Measurements from ENCODE around the gene ZNF268. TPM values are rescaled to one million over a fixed set of nuclear protein-coding genes. Genes with fewer than 3 reads are reported as not detected.

Gene ZNF268
- polyA plus RNA-seq (2013, experiment 1 of 2; ENCODE audit: insufficient read length), result 6.8 TPM
- 6.0 TPM for polyA plus RNA-seq (2013, experiment 2 of 2; ENCODE audit: insufficient read length)

GRCh38 chr12:133181238-133181959 lies at the start of gene ZNF268:
ZNF268 (plus strand) TSS chr12:133181495; CDS start chr12:133181998, 503 bp downstream.
- peak; percentile 90 for DNase-seq

- DNase-seq, result no peak
These were observed 45.5 kb upstream of the ZNF268 start for GRCh38 chr12:133135747-133136146.

- DNase-seq, result no peak
These were observed 35.3 kb upstream of the ZNF268 start for GRCh38 chr12:133145981-133146380.

- no peak for DNase-seq
These were observed 25.1 kb upstream of the ZNF268 start for GRCh38 chr12:133156125-133156690.

GRCh38 chr12:133165776-133166175 lies 15.5 kb upstream of the ZNF268 start:
- no peak for DNase-seq

GRCh38 chr12:133172491-133172890 lies 8.8 kb upstream of the ZNF268 start:
- DNase-seq, result no peak

GRCh38 chr12:133174901-133175300 lies 6.4 kb upstream of the ZNF268 start:
- DNase-seq, result no peak

GRCh38 chr12:133180669-133181068 lies 626 bp upstream of the ZNF268 start:
- no peak for DNase-seq

- no peak for DNase-seq
These were observed 8.9 kb downstream of the ZNF268 start for GRCh38 chr12:133190176-133190575.

GRCh38 chr12:133192847-133193246 lies 11.6 kb downstream of the ZNF268 start:
- no peak for DNase-seq

GRCh38 chr12:133201888-133202287 lies 20.6 kb downstream of the ZNF268 start:
- no peak for DNase-seq

- no peak for DNase-seq
These were observed 21.4 kb downstream of the ZNF268 start for GRCh38 chr12:133202493-133203343.

- peak; percentile 11 for DNase-seq
These were observed 22.3 kb downstream of the ZNF268 start for GRCh38 chr12:133203344-133204263.

GRCh38 chr12:133204264-133204603 lies 22.9 kb downstream of the ZNF268 start:
- DNase-seq, result no peak

- no peak for DNase-seq
These were observed 25.1 kb downstream of the ZNF268 start for GRCh38 chr12:133206390-133206789.

- DNase-seq, result no peak
These were observed 34.4 kb downstream of the ZNF268 start for GRCh38 chr12:133215724-133216123.

GRCh38 chr12:133217219-133217618 lies 35.9 kb downstream of the ZNF268 start:
- DNase-seq, result no peak

GRCh38 chr12:133220521-133220920 lies 39.2 kb downstream of the ZNF268 start:
- no peak for DNase-seq

- DNase-seq, result no peak
These were observed 39.9 kb downstream of the ZNF268 start for GRCh38 chr12:133221241-133221640.

GRCh38 chr12:133222211-133222610 lies 40.9 kb downstream of the ZNF268 start:
- no peak for DNase-seq

GRCh38 chr12:133225527-133225926 lies 44.2 kb downstream of the ZNF268 start:
- DNase-seq, result no peak

GRCh38 chr12:133226690-133227089 lies 45.4 kb downstream of the ZNF268 start:
- DNase-seq, result no peak
